PFSK-1 (cell line): ENCODE data around the gene DNAH11.

ENCODE experiments used
- POLR2AphosphoS5 ChIP-seq: IDR thresholded peaks from 2 replicates; pipeline ENCODE4 v1.6.1; 2012; ENCODE audit warnings: low read depth, mild to moderate bottlenecking, control low read depth, low read length, moderate library complexity
- SIN3A ChIP-seq: IDR thresholded peaks from 2 replicates; pipeline ENCODE4 v1.6.1; 2012; ENCODE audit warnings: mild to moderate bottlenecking, low read length, moderate library complexity, borderline replicate concordance; ENCODE audit not compliant: insufficient read depth

DNA sequence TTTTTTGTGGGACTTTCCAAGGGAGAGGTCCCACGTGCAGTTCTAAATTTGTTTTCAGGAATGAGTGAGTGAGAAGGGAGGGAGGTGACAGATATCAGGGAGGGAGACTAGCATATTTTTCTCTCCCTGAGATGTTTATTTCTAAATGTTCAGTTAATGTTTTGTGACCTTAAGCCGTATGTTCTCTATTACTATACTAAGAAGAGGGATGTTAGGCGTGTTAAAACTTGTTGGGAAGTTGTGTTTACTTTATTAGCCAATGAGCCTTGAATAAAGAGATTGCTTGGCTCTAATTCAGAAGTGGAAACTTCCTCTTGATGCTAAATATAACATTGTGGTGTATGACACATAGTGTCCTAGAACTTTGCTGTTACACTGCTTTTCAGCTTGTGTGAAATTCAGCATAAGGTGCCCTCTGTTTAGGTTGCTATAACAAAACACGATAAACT, 37.3 kb downstream of the DNAH11 start:
- TF ChIP-seq POLR2AphosphoS5, result no peak
- TF ChIP-seq SIN3A, result no peak
